C4-2B (cell line): ENCODE data around the gene ALDH7A1.

Experiments
- ZFX ChIP-seq: fragments of 450-650 bp; IDR thresholded peaks from 2 replicates; pipeline ENCODE4 v1.6.1; 2017
- TF ChIP-seq, protein P1 (sequence below): fragments of 450-650 bp; conservative IDR thresholded peaks from 2 replicates; pipeline ENCODE4 v1.5.1; 2017; ENCODE audit warnings: mild to moderate bottlenecking

DNA sequence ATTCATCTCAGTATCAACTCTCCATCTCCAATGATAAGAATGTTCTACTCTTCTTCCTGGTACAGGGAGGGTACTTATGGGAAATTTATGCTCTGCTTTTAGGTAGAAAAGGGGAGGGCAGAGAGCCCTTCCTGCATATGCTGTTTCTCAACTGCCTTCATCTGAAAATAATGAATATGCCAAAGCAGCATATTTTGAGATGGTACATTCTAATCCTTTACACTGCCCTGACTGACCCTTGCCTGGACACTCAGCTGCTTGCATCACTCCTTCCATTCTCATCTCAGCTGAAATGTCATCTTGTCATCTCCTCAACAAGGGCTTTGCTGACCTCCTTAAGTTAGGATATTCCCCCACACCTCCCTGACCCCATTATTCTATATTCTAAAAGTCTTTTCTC, 68.5 kb downstream of the ALDH7A1 start:
- TF ChIP-seq, protein P1, sequence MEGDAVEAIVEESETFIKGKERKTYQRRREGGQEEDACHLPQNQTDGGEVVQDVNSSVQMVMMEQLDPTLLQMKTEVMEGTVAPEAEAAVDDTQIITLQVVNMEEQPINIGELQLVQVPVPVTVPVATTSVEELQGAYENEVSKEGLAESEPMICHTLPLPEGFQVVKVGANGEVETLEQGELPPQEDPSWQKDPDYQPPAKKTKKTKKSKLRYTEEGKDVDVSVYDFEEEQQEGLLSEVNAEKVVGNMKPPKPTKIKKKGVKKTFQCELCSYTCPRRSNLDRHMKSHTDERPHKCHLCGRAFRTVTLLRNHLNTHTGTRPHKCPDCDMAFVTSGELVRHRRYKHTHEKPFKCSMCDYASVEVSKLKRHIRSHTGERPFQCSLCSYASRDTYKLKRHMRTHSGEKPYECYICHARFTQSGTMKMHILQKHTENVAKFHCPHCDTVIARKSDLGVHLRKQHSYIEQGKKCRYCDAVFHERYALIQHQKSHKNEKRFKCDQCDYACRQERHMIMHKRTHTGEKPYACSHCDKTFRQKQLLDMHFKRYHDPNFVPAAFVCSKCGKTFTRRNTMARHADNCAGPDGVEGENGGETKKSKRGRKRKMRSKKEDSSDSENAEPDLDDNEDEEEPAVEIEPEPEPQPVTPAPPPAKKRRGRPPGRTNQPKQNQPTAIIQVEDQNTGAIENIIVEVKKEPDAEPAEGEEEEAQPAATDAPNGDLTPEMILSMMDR = no peak
- TF ChIP-seq ZFX = no peak
